Muscle of leg (tissue), 11 donors: ENCODE data around the gene TMEM61. TPM values are rescaled to one million over a fixed set of nuclear protein-coding genes. Genes with fewer than 3 reads are reported as not detected.
"Not testable (repeated sequence)": the region's sequence is repeated elsewhere in the genome, so short reads cannot be mapped to it uniquely, and the experiment has no call there.

Experiments
- DNase-seq: peaks from one replicate; pipeline ENCODE4 v3.0.0; 2013
- H3K27ac ChIP-seq: one replicate; pipeline ENCODE4 v1.5.1; 2013; ENCODE audit warnings: mild to moderate bottlenecking, low read length, control low read depth
- H3K27me3 ChIP-seq: one replicate; pipeline ENCODE4 v1.6.1; 2013; ENCODE audit warnings: low read length; ENCODE audit not compliant: control insufficient read depth, insufficient read depth
- H3K36me3 ChIP-seq: one replicate; pipeline ENCODE4 v1.6.1; 2013; ENCODE audit warnings: low read length; ENCODE audit not compliant: control insufficient read depth, insufficient read depth
- H3K4me1 ChIP-seq: one replicate; pipeline ENCODE4 v1.6.1; 2013; ENCODE audit warnings: low read length; ENCODE audit not compliant: control insufficient read depth, insufficient read depth
- H3K4me3 ChIP-seq: one replicate; pipeline ENCODE4 v1.5.1; 2013; ENCODE audit warnings: low read length, control low read depth
- H3K9me3 ChIP-seq: replicated peaks from 2 replicates; pipeline ENCODE4 v1.6.1; 2013; ENCODE audit warnings: low read depth, low read length; ENCODE audit not compliant: control insufficient read depth
- WGBS: methylation state at CpG from one replicate; pipeline ENCODE4 v1.1.5; 2013; ENCODE audit warnings: missing lambda C conversion rate; ENCODE audit not compliant: insufficient coverage; 5-methylcytosine and 5-hydroxymethylcytosine counted together
- polyA plus RNA-seq, 8 donors: library from polyadenylated mRNA; unstranded; fragments of 120-200 nt; gene quantifications; one replicate each; pipeline versions ENCODE4 v1.2.1 to v1.2.3, GENCODE V29; 2013; ENCODE audit warnings: inconsistent platforms in 1 of 8, low replicate concordance in 1 of 8; ENCODE audit not compliant: insufficient read length in 8 of 8, insufficient read depth in 1 of 8
- total RNA-seq: library from RNA; stranded (reverse); fragments of 120-200 nt; gene quantifications from one replicate; pipeline ENCODE4 v1.2.4, GENCODE V29; 2013

TMEM61 gene
- total and polyA plus RNA-seq, 9 donors, result 0.04 to 0.56 (median 0.11) TPM; not detected in 6

DNA sequence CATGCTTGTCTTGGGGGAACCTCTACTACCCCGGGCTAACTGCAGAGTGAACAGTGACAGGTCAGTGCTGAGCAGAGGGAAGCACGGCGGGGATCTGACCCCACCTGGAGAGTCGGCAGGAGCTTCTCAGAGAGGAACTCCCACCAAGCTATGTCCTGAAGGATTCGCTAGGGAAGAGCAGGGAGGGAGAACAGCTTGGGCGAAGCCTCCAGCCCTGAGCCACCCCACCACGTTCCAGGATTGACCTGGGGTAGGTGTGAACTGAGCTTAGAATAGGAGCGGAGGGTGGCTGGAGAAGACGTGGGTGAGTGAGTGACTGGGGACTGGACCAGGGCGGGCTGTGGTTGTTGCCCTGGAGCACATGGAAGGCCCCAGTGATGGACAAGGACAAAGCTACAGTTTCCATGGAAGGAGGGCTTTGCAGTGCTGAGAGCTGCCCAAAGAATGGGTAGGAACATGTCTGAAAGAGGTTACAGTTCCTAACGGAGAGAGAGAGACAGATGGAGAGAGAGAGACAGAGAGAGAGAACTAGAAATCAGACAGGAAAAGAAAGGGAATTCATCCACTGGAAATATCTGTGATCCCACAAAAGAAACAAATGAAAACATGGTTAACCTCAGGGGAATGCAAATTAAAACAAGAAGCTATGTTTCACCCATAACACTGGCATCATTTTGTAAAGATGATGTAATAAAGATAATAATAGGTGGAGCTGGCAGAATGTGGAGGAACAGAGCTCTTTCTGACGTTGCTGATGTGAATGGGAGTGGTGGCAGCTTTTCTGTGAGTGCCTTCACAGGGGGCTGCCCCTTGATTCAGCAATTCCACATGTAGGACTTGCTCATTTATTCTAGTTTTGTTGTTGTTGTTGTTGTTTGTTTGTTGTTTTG is 35.5 kb downstream of the TMEM61 start:
- Histone ChIP-seq H3K4me3 (no peak overlapping the region), H3K9me3 (no peaks in the 10 kb centered on the region), H3K4me1 (no peaks in the 10 kb centered on the region), H3K27me3 (peaks cover 21% of the 10 kb centered on the region), H3K36me3 (no peaks in the 10 kb centered on the region), H3K27ac (no peak overlapping the region)
- no peak for DNase-seq
- 71% methylated on average over 8 of the region's 12 CpGs for WGBS

DNA sequence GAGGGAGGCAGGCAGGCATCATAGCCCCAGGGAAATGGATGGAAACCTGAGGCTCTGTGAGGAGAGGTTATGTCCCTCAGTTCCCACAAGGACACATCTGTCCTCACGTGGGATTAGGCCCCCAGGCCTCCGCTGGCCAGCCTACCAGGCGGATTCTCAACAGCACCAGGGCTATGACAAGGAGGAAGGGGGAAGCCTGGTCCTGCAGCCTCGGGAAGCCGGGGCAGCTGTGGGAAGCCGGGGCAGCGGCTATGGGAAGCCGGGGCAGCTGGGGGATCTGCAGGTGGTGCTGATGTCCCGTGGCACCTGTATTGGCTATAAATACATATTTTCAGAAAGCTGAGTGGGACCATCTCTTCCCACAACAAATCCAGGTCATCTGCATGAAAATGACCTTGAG is 38.0 kb downstream of the TMEM61 start:
- Histone ChIP-seq H3K4me1 (peaks cover 4% of the 10 kb centered on the region), H3K4me3 (no peak overlapping the region), H3K27ac (no peak overlapping the region), H3K27me3 (peaks cover 20% of the 10 kb centered on the region), H3K36me3 (no peaks in the 10 kb centered on the region), H3K9me3 (no peaks in the 10 kb centered on the region)
- no peak for DNase-seq
- WGBS, result 58% methylated on average over 7 of the region's 9 CpGs

DNA sequence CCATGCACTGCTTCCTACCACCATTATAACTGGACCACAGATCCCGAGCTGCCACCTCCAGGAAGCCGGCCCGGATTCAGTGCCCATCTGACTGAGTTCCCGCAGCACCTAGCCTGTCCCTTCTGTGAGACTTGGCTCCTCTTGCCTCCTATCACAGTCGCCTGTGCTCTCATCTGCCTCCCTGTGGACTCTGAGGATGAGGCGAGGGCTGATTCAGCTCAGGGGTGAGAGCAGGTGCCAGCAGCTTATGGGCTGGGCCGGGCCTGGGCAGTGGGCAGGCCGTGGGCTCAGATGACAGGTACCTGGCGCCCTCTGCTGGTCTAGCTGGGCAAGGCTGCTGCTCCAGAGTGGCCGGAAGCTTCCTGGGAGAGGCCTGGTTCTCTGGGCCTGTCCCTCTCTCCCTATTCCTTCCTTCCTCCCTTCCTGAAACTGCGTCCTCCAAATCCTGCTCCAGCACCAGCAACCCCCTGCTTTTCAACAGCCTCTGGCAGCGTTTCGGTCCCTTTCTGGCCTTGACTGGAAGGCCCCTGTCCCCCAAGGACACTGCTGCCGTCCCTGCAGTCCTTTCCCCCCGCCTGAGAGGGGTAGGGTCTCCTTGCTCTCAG is 41.6 kb downstream of the TMEM61 start:
- H3K27ac ChIP-seq, result no peak overlapping the region
- peaks cover 2% of the 10 kb centered on the region for H3K27me3 ChIP-seq
- 30% methylated on average over 13 of the region's 15 CpGs for WGBS

DNA sequence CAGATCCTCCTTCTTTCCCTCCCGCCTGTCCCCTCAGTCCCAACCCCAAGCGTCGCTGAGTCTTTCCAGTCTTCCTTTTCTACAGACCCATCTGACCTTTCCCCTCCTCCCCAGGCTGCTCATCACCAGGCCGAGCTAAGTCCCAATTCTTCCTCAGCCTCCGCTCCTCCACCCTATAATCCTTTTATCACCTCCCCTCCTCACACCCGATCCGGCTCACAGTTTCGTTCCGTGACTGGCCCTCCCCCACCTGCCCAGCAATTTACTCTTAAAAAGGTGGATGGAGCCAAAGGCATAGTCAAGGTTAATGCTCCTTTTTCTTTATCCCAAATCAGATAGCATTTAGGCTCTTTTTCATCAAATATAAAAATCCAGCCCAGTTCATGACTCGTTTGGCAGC is 43.7 kb downstream of the TMEM61 start:
- H3K27ac ChIP-seq, H3K27me3 ChIP-seq, H3K9me3 ChIP-seq, H3K4me3 ChIP-seq, H3K36me3 ChIP-seq, DNase-seq, H3K4me1 ChIP-seq: not testable (repeated sequence)
- 14% methylated on average over 2 of the region's 10 CpGs for WGBS

More for the DNA sequence above, 41.6 kb downstream of the TMEM61 start:
- peak; percentile 80 for DNase-seq
- H3K9me3 ChIP-seq, result no peaks in the 10 kb centered on the region
- no peak overlapping the region for H3K4me3 ChIP-seq
- H3K36me3 ChIP-seq, result no peaks in the 10 kb centered on the region
- H3K4me1 ChIP-seq, result peaks cover 4% of the 10 kb centered on the region

DNA sequence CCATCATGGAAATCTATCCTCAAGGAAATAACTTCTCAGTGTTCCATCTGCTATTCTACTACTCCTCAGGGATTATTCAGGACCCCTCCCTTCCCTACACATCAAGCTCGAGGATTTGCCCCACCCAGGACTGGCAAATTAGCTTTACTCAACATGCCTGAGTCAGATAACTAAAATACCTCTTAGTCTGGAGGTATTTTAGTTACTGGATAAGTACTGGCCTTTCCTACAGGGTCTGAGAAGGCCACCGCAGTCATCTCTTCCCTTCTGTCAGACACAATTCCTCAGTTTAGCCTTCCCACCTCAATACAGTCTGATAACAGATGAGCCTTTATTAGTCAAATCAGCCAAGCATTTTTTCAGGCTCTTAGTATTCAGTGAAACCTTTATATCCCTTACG is 46.3 kb downstream of the TMEM61 start:
- H3K9me3 ChIP-seq, H3K4me1 ChIP-seq, H3K27me3 ChIP-seq, H3K27ac ChIP-seq, H3K4me3 ChIP-seq, DNase-seq, H3K36me3 ChIP-seq: not testable (repeated sequence)
- no CpG with 5 or more reads among the region's 3 CpGs for whole genome bisulfite sequencing

DNA sequence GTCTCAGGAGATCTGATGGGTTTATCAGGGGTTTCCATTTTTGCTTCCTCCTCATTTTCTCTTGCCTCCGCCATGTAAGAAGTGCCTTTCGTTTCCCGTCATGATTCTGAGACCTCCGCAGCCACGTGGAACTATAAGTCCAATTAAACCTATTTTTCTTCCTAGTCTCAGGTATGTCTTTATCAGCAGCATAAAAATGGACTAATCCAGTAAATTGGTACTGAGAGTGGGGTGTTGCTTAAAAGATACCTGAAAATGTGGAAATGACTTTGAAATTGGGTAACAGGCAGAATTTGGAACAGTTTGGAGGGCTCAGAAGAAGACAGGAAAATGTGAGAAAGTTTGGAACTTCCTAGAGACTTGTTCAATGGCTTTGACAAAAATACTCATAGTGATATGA is 50.7 kb downstream of the TMEM61 start:
- H3K27me3 ChIP-seq, result peaks cover 10% of the 10 kb centered on the region
- not testable (repeated sequence) for H3K27ac ChIP-seq, DNase-seq, H3K9me3 ChIP-seq, H3K36me3 ChIP-seq, H3K4me1 ChIP-seq, H3K4me3 ChIP-seq
- WGBS, result no CpG with 5 or more reads among the region's 5 CpGs

DNA sequence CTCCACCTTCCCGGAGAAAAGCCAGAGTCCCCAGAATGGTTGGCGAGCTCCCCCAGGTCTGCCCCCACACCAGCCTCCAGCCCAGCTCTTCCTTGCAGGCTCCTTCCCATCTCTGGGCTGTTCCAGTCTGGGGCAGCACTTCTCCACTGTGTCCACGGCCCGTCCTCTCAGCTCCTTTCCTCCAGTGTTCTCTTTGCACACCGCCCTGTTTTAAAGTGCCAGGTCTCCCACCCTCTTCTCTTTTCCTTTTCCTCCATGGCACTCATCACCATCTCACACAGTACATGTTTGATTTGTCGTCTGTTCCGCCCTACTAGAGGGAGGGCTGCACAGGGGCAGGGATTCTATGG is 52.8 kb downstream of the TMEM61 start:
- no peak for DNase-seq
- H3K27me3 ChIP-seq, result peaks cover 22% of the 10 kb centered on the region
- 49% methylated on average over 5 of the region's 7 CpGs for WGBS

DNA sequence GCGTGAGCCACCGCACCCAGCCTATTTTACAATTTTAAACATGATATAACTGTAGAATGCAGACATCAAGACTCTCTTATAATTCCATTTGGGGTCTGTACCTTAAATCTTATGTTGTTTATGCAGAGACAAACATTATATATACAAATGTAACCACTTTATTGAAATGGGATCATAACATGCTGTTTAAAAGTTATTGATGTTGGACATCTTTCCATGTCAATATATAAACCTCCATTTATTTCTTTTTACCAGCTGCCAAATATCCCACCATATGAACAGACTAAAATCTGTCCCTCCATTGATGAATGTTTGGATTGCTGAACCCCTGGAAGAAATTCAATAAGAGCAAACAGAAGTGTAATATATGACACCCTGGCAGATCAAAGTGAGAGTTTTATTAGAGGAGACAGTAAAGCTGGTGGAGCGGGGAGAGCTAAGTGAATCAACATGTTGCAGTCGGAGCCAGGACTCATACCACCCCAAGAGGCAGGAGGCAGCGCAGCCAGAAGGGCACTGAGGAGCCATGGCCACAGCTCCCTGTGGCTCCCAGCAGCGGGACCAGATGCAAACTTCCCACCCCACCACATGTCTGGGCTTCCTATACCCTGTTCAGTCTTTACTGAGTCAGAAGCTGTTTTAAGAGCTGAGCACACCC is 54.2 kb downstream of the TMEM61 start:
- Histone ChIP-seq H3K27ac (no peak overlapping the region), H3K4me3 (no peak overlapping the region), H3K36me3 (no peaks in the 10 kb centered on the region), H3K9me3 (no peaks in the 10 kb centered on the region), H3K27me3 (peaks cover 33% of the 10 kb centered on the region), H3K4me1 (peaks cover 8% of the 10 kb centered on the region)
- 50% methylated on average over 2 of the region's 6 CpGs for WGBS
- DNase-seq, result no peak

More for the DNA sequence above, 52.8 kb downstream of the TMEM61 start:
- Histone ChIP-seq H3K27ac (no peak overlapping the region), H3K36me3 (no peaks in the 10 kb centered on the region), H3K4me3 (no peak overlapping the region), H3K9me3 (no peaks in the 10 kb centered on the region), H3K4me1 (no peaks in the 10 kb centered on the region)

DNA sequence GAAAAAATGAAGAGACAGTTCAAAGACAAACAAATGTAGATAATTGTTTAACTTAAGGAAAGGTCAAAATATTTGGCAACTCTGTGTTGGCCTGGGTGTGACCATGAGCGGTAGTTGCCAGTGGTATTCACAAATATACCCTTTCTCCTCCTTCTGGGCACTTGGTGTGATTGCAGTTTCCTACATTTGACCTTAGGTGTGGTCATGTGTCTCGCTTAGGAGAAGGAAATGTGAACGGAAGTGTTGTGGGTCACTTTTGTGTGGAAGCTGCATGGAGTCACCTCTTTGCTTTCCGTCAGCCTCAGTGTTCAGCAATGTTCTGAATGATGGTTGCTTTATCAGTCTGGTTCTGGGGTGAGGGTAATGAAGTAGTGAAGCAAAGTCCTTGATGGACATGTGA is 55.5 kb downstream of the TMEM61 start:
- peaks cover 20% of the 10 kb centered on the region for H3K4me1 ChIP-seq

More for the DNA sequence above, 55.5 kb downstream of the TMEM61 start:
- Histone ChIP-seq H3K9me3 (no peaks in the 10 kb centered on the region), H3K27ac (no peak overlapping the region), H3K4me3 (no peak overlapping the region), H3K36me3 (no peaks in the 10 kb centered on the region), H3K27me3 (peaks cover 46% of the 10 kb centered on the region)
- no peak for DNase-seq
- 80% methylated on average over 3 of the region's 4 CpGs for WGBS
